Measurements from ENCODE around the gene DHRS9.

DHRS9 gene

GRCh38 chr2:169069341-169069740 lies at the start of gene DHRS9:
Gene DHRS9, plus strand, starts transcription at chr2:169069563. Its CDS starts 12,019 bp downstream, at chr2:169081582.
- Histone ChIP-seq H3K4me3 (ENCODE audit: severe bottlenecking) (no peak within 1 kb of the TSS), H3K27me3 (ENCODE audit: insufficient read depth, poor library complexity, severe bottlenecking) (no peaks in the 10 kb centered on the region), H3K4me1 (ENCODE audit: insufficient read depth, poor library complexity, severe bottlenecking) (peaks cover 33% of the 10 kb centered on the region), H3K27ac (ENCODE audit: poor library complexity, severe bottlenecking) (no peak within 1 kb of the TSS), H3K9me3 (ENCODE audit: severe bottlenecking) (no peaks in the 10 kb centered on the region), H3K36me3 (ENCODE audit: low read depth) (no peaks in the 10 kb centered on the region)
- DNase-seq (ENCODE audit: low spot score) (no peak), ATAC-seq (ENCODE audit: low read depth) (peak; percentile 98)
- TF ChIP-seq, protein P1, sequence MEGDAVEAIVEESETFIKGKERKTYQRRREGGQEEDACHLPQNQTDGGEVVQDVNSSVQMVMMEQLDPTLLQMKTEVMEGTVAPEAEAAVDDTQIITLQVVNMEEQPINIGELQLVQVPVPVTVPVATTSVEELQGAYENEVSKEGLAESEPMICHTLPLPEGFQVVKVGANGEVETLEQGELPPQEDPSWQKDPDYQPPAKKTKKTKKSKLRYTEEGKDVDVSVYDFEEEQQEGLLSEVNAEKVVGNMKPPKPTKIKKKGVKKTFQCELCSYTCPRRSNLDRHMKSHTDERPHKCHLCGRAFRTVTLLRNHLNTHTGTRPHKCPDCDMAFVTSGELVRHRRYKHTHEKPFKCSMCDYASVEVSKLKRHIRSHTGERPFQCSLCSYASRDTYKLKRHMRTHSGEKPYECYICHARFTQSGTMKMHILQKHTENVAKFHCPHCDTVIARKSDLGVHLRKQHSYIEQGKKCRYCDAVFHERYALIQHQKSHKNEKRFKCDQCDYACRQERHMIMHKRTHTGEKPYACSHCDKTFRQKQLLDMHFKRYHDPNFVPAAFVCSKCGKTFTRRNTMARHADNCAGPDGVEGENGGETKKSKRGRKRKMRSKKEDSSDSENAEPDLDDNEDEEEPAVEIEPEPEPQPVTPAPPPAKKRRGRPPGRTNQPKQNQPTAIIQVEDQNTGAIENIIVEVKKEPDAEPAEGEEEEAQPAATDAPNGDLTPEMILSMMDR (IDR thresholded peaks at IDR 0.05; ENCODE audit: poor library complexity, severe bottlenecking) = no peak

DNA sequence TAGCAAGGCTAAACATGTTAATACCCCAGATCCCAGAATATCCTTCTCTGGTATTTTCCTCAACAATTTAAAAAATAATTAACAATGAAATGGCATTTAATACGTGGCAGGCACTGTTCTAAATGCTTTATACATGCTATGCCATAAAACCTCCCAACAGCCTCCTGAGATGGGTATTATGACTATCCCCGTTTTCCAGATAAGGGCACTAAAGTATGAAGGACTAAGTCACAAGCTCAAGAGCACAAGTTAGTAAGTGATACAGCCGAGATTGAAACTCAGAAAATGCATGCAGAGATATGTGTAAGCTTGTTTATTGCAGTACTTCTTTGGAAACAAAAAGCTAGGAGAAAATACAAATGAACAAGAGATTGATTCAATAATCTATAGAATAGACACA lies 46.2 kb upstream of the DHRS9 start:
- DNase-seq (ENCODE audit: low spot score) (no peak), ATAC-seq (ENCODE audit: low read depth) (no peak)
- no peaks in the 10 kb centered on the region for H3K9me3 ChIP-seq (ENCODE audit: severe bottlenecking)
- peaks cover 3% of the 10 kb centered on the region for H3K4me1 ChIP-seq (ENCODE audit: insufficient read depth, poor library complexity, severe bottlenecking)
- H3K27ac ChIP-seq (ENCODE audit: poor library complexity, severe bottlenecking) = no peak overlapping the region
- TF ChIP-seq, protein P1 (IDR thresholded peaks at IDR 0.05; ENCODE audit: poor library complexity, severe bottlenecking) = no peak
- no peaks in the 10 kb centered on the region for H3K27me3 ChIP-seq (ENCODE audit: insufficient read depth, poor library complexity, severe bottlenecking)
- H3K4me3 ChIP-seq (ENCODE audit: severe bottlenecking) = no peak overlapping the region
- no peaks in the 10 kb centered on the region for H3K36me3 ChIP-seq (ENCODE audit: low read depth)

GRCh38 chr2:169026056-169026455 lies 43.3 kb upstream of the DHRS9 start:
- TF ChIP-seq, protein P1 (IDR thresholded peaks at IDR 0.05; ENCODE audit: poor library complexity, severe bottlenecking) = no peak
- no peaks in the 10 kb centered on the region for H3K36me3 ChIP-seq (ENCODE audit: low read depth)
- no peaks in the 10 kb centered on the region for H3K9me3 ChIP-seq (ENCODE audit: severe bottlenecking)
- H3K4me3 ChIP-seq (ENCODE audit: severe bottlenecking) = no peak overlapping the region
- H3K27ac ChIP-seq (ENCODE audit: poor library complexity, severe bottlenecking) = no peak overlapping the region
- no peaks in the 10 kb centered on the region for H3K4me1 ChIP-seq (ENCODE audit: insufficient read depth, poor library complexity, severe bottlenecking)
- no peak for DNase-seq (ENCODE audit: low spot score)
- no peaks in the 10 kb centered on the region for H3K27me3 ChIP-seq (ENCODE audit: insufficient read depth, poor library complexity, severe bottlenecking)
- ATAC-seq (ENCODE audit: low read depth) = no peak

- Histone ChIP-seq H3K36me3 (ENCODE audit: low read depth) (no peaks in the 10 kb centered on the region), H3K4me3 (ENCODE audit: severe bottlenecking) (no peak overlapping the region), H3K9me3 (ENCODE audit: severe bottlenecking) (no peaks in the 10 kb centered on the region), H3K27ac (ENCODE audit: poor library complexity, severe bottlenecking) (no peak overlapping the region), H3K4me1 (ENCODE audit: insufficient read depth, poor library complexity, severe bottlenecking) (no peaks in the 10 kb centered on the region), H3K27me3 (ENCODE audit: insufficient read depth, poor library complexity, severe bottlenecking) (no peaks in the 10 kb centered on the region)
- DNase-seq (ENCODE audit: low spot score) (no peak), ATAC-seq (ENCODE audit: low read depth) (no peak)
- TF ChIP-seq, protein P1 (IDR thresholded peaks at IDR 0.05; ENCODE audit: poor library complexity, severe bottlenecking) = no peak
Measured at GRCh38 chr2:169027234-169027633, 42.1 kb upstream of the DHRS9 start.

DNA sequence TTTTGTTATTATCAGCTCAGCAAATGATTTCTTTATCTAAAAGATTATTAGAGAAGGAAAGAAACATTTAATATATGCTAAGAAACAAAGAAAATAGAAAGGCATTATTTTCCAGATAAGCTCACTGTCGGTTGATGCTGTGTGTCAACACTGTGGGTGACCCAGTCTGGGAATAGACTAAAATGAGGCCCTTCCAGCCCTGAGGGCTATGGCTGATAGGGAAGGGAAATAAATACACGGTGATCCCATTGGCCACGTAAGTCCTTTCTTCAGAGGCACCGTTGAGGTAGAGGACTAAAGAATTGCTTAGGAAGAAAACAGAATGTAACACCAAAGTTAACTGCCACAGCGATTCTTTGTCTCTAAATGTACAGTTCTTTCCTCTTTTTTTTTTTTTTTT lies 40.0 kb upstream of the DHRS9 start:
- no peaks in the 10 kb centered on the region for H3K36me3 ChIP-seq (ENCODE audit: low read depth)
- TF ChIP-seq, protein P1 (IDR thresholded peaks at IDR 0.05; ENCODE audit: poor library complexity, severe bottlenecking) = no peak
- no peak overlapping the region for H3K4me3 ChIP-seq (ENCODE audit: severe bottlenecking)
- H3K9me3 ChIP-seq (ENCODE audit: severe bottlenecking) = no peaks in the 10 kb centered on the region
- no peak overlapping the region for H3K27ac ChIP-seq (ENCODE audit: poor library complexity, severe bottlenecking)
- ATAC-seq (ENCODE audit: low read depth) = no peak
- H3K27me3 ChIP-seq (ENCODE audit: insufficient read depth, poor library complexity, severe bottlenecking) = no peaks in the 10 kb centered on the region
- DNase-seq (ENCODE audit: low spot score) = no peak
- H3K4me1 ChIP-seq (ENCODE audit: insufficient read depth, poor library complexity, severe bottlenecking) = no peaks in the 10 kb centered on the region
